Prostate gland (tissue), 2 donors: ENCODE results near the gene MS4A4A. TPM values are rescaled to one million over a fixed set of nuclear protein-coding genes. Genes with fewer than 3 reads are reported as not detected.
A peak's percentile ranks its signal among the peaks of the same experiment; 100 is the strongest.

ENCODE experiments used
- DNase-seq: peaks from one replicate; pipeline ENCODE4 v3.0.0-alpha.2; 2019; ENCODE audit warnings: low spot score
- H3K27ac ChIP-seq, 2 donors: fragments of 200-600 bp; sonication (generic); 2 replicates each; pipeline ENCODE4 v1.5.1; 2017 to 2019
- H3K27me3 ChIP-seq: fragments of 200-600 bp; sonication (generic); replicated peaks from 2 replicates; pipeline ENCODE4 v1.5.1; 2019; ENCODE audit not compliant: insufficient read depth
- H3K36me3 ChIP-seq, 2 donors: fragments of 200-600 bp; sonication (generic); 1 replicate in 1 of 2; 2 replicates in 1 of 2; pipeline versions ENCODE4 v1.5.1 to v1.8.1; 2017 to 2019
- H3K4me1 ChIP-seq: fragments of 200-600 bp; sonication (generic); replicated peaks from 2 replicates; pipeline ENCODE4 v1.5.1; 2019
- H3K4me3 ChIP-seq, 2 donors: fragments of 200-600 bp; sonication (generic); 2 replicates each; pipeline ENCODE4 v1.5.1; 2017 to 2019
- H3K9me3 ChIP-seq: fragments of 200-600 bp; sonication (generic); 2 replicates; pipeline ENCODE4 v1.5.1; 2017
- CTCF ChIP-seq, 4 experiments: fragments of 200-600 bp in 2 of 4; fragments of 450-650 bp in 2 of 4; sonication (generic) in 2 of 4; IDR thresholded peaks; 1 replicate in 3 of 4; 2 replicates in 1 of 4; pipeline ENCODE4 v1.5.1; 2016 to 2019; ENCODE audit warnings: antibody characterized with exemption in 4 of 4, mild to moderate bottlenecking in 2 of 4, moderate library complexity in 2 of 4
- POLR2A ChIP-seq: fragments of 450-650 bp; IDR thresholded peaks from one replicate; pipeline ENCODE4 v1.6.1; 2016; ENCODE audit warnings: antibody characterized with exemption, mild to moderate bottlenecking
- POLR2AphosphoS5 ChIP-seq: sonication (generic); formaldehyde crosslinking; IDR thresholded peaks from one replicate; pipeline ENCODE4 v1.6.1; 2017; ENCODE audit warnings: antibody characterized with exemption
- WGBS: methylation state at CpG from one replicate; pipeline ENCODE4 v1.1.5; 2018; 5-methylcytosine and 5-hydroxymethylcytosine counted together
- intact Hi-C: fragments of 100-400 bp; cut with DNase I; formaldehyde crosslinking; loops from one replicate; pipeline ENCODE4 v1.14.2; 2022
- total RNA-seq, 2 donors: library from RNA; depleted of rRNA; stranded (reverse); fragments of >200 nt; gene quantifications; one replicate each; pipeline ENCODE4 v1.1.0, GENCODE V29; 2016

The MS4A4A gene
- total RNA-seq, 2 donors from 2014 or later = 2.1 to 10.6 TPM

GRCh38 chr11:60338053-60338452, 57.6 kb downstream of the MS4A4A start:
- Histone ChIP-seq H3K27ac (no peak overlapping the region), H3K27me3 (no peaks in the 10 kb centered on the region), H3K4me3 (no peak overlapping the region), H3K36me3 (no peaks in the 10 kb centered on the region), H3K9me3 (no peaks in the 10 kb centered on the region), H3K4me1 (no peaks in the 10 kb centered on the region)
- intact Hi-C loops = no loop called here
- 65% methylated on average over 2 of the region's 2 CpGs for WGBS
- no peak for DNase-seq
- TF ChIP-seq POLR2A (no peak), CTCF (IDR thresholded peaks at IDR 0.05) (no peak), POLR2AphosphoS5 (no peak)

GRCh38 chr11:60339356-60339755, 58.9 kb downstream of the MS4A4A start:
- no peaks in the 10 kb centered on the region for H3K9me3 ChIP-seq
- no peaks in the 10 kb centered on the region for H3K36me3 ChIP-seq
- WGBS = 53% methylated on average over 3 of the region's 3 CpGs
- intact Hi-C loops = no loop called here
- TF ChIP-seq CTCF (IDR thresholded peaks at IDR 0.05) = no peak
- TF ChIP-seq POLR2AphosphoS5 = no peak
- no peak for TF ChIP-seq POLR2A
- no peak for DNase-seq
- H3K27ac ChIP-seq = no peak overlapping the region
- H3K4me3 ChIP-seq = no peak overlapping the region
- H3K27me3 ChIP-seq = no peaks in the 10 kb centered on the region
- H3K4me1 ChIP-seq = no peaks in the 10 kb centered on the region

- intact Hi-C loops = no loop called here
- no peak overlapping the region for H3K27ac ChIP-seq
- TF ChIP-seq CTCF (IDR thresholded peaks at IDR 0.05) (peak in 2 of 4 experiments; percentile 29 to 54), POLR2A (no peak)
Observed at GRCh38 chr11:60343094-60343704, 62.7 kb downstream of the MS4A4A start.

GRCh38 chr11:60344146-60344545, 63.7 kb downstream of the MS4A4A start:
- WGBS = 87% methylated on average over 2 of the region's 2 CpGs
- intact Hi-C loops = no loop called here
- Histone ChIP-seq H3K27ac (no peak overlapping the region), H3K27me3 (no peaks in the 10 kb centered on the region), H3K36me3 (no peaks in the 10 kb centered on the region), H3K9me3 (no peaks in the 10 kb centered on the region), H3K4me3 (no peak overlapping the region), H3K4me1 (no peaks in the 10 kb centered on the region)
- TF ChIP-seq POLR2A = no peak
- no peak for TF ChIP-seq POLR2AphosphoS5
- TF ChIP-seq CTCF (IDR thresholded peaks at IDR 0.05) = no peak
- no peak for DNase-seq

More at GRCh38 chr11:60343094-60343704, 62.7 kb downstream of the MS4A4A start:
- H3K4me3 ChIP-seq = no peak overlapping the region
- H3K4me1 ChIP-seq = no peaks in the 10 kb centered on the region
- no peaks in the 10 kb centered on the region for H3K36me3 ChIP-seq
- H3K27me3 ChIP-seq = no peaks in the 10 kb centered on the region
- DNase-seq = no peak
- 74% methylated on average over 10 of the region's 10 CpGs for WGBS
- H3K9me3 ChIP-seq = no peaks in the 10 kb centered on the region

- Histone ChIP-seq H3K4me3 (no peak overlapping the region), H3K4me1 (no peaks in the 10 kb centered on the region)
- intact Hi-C loops = no loop called here
Observed at GRCh38 chr11:60345489-60345888, 65.0 kb downstream of the MS4A4A start.

More at GRCh38 chr11:60345489-60345888, 65.0 kb downstream of the MS4A4A start:
- no peaks in the 10 kb centered on the region for H3K36me3 ChIP-seq
- TF ChIP-seq CTCF (IDR thresholded peaks at IDR 0.05) (peak in 1 of 4 experiments; percentile 13), POLR2A (no peak)
- DNase-seq = no peak
- no peaks in the 10 kb centered on the region for H3K9me3 ChIP-seq
- H3K27me3 ChIP-seq = no peaks in the 10 kb centered on the region
- no peak overlapping the region for H3K27ac ChIP-seq
